Measurements from ENCODE around the gene CTDSPL.
"Not testable (repeated sequence)": the region's sequence is repeated elsewhere in the genome, so short reads cannot be mapped to it uniquely, and the experiment has no call there.

The CTDSPL gene

GRCh38 chr3:38030126-38031021 is 168.7 kb downstream of the CTDSPL start:
- Histone ChIP-seq H3K4me3 (ENCODE audit: low read depth in 1 of 2, low read length in 2 of 2) (peak overlapping the region; percentile 56 to 57), H3K9me3 (ENCODE audit: control insufficient read depth in 1 of 2, low read length in 2 of 2) (no peaks in the 10 kb centered on the region), H3K4me1 (ENCODE audit: control insufficient read depth in 1 of 2, insufficient read depth in 2 of 2, low read length in 2 of 2) (peaks cover 15 to 17% of the 10 kb centered on the region in 2 donors), H3K27ac (ENCODE audit: low read depth, low read length) (peak overlapping the region; percentile 39), H3K36me3 (ENCODE audit: control insufficient read depth in 1 of 2, insufficient read depth in 2 of 2, low read length in 2 of 2) (no peaks in the 10 kb centered on the region), H3K9ac (ENCODE audit: low read depth in 1 of 2, low read length in 2 of 2) (peak overlapping the region; percentile 35 to 61), H3K27me3 (ENCODE audit: control insufficient read depth in 1 of 2, insufficient read depth in 2 of 2, low read length in 2 of 2) (peaks cover 7 to 17% of the 10 kb centered on the region in 2 donors)

- Histone ChIP-seq H3K27ac (ENCODE audit: low read depth, low read length) (no peak overlapping the region), H3K36me3 (ENCODE audit: control insufficient read depth in 1 of 2, insufficient read depth in 2 of 2, low read length in 2 of 2) (no peaks in the 10 kb centered on the region), H3K9ac (ENCODE audit: low read depth in 1 of 2, low read length in 2 of 2) (no peak overlapping the region), H3K9me3 (ENCODE audit: control insufficient read depth in 1 of 2, low read length in 2 of 2) (no peaks in the 10 kb centered on the region), H3K4me1 (ENCODE audit: control insufficient read depth in 1 of 2, insufficient read depth in 2 of 2, low read length in 2 of 2) (peaks cover 9 to 12% of the 10 kb centered on the region in 2 donors), H3K27me3 (ENCODE audit: control insufficient read depth in 1 of 2, insufficient read depth in 2 of 2, low read length in 2 of 2) (peaks cover 7 to 17% of the 10 kb centered on the region in 2 donors), H3K4me3 (ENCODE audit: low read depth in 1 of 2, low read length in 2 of 2) (no peak overlapping the region)
These were observed 169.6 kb downstream of the CTDSPL start for GRCh38 chr3:38031022-38031994.

DNA sequence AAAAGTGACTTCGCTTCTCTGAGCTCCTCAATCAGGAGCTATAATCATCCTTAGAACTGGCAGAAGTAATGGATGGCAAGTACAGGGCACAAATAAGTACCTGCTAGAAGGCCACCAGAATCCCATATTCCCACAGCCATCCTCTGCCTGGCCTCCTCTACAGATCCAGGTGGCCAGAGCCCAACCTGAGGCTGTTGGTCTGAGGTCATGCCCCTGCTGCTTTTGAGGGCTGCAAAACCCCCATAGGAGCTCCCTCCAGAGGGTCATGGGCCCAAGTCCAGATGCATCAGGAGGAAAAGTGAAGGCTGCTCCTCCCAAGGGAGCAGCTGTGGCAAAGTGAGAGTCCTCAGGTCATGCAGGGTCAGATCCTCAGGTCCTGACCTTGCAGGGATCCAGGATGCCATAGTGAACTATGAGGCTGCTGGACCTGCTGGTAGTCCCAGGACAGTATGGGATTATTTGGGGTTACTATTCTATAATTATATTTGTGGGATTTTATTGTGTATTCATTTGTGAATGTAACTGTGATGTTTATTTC is 170.7 kb downstream of the CTDSPL start:
- H3K27me3 ChIP-seq (ENCODE audit: control insufficient read depth in 1 of 2, insufficient read depth in 2 of 2, low read length in 2 of 2), result peaks cover 7 to 17% of the 10 kb centered on the region in 2 donors
- no peak overlapping the region for H3K4me3 ChIP-seq (ENCODE audit: low read depth in 1 of 2, low read length in 2 of 2)
- no peaks in the 10 kb centered on the region for H3K36me3 ChIP-seq (ENCODE audit: control insufficient read depth in 1 of 2, insufficient read depth in 2 of 2, low read length in 2 of 2)
- H3K9me3 ChIP-seq (ENCODE audit: control insufficient read depth in 1 of 2, low read length in 2 of 2), result no peaks in the 10 kb centered on the region
- peaks cover 9 to 12% of the 10 kb centered on the region in 2 donors for H3K4me1 ChIP-seq (ENCODE audit: control insufficient read depth in 1 of 2, insufficient read depth in 2 of 2, low read length in 2 of 2)
- H3K9ac ChIP-seq (ENCODE audit: low read depth in 1 of 2, low read length in 2 of 2), result no peak overlapping the region
- no peak overlapping the region for H3K27ac ChIP-seq (ENCODE audit: low read depth, low read length)

DNA sequence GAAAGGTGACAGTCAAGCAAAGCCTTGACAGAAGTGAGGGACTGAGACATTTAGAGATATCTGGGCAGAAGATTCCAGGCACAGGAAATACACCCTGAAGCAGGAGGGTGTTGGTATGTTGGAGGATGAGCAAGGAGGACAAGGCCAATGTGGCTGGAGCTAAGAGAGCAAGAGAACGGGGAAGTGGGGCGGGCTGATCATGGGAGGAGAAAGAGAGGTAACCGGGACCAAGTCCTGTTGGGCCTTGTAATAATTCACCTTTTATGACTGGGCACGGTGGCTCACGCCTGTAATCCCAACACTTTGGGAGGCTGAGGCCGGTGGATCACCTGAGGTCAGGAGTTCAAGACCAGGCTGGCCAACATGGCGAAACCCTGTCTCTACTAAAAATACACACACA is 171.9 kb downstream of the CTDSPL start:
- H3K4me1 ChIP-seq (ENCODE audit: control insufficient read depth in 1 of 2, insufficient read depth in 2 of 2, low read length in 2 of 2), result peaks cover 9 to 12% of the 10 kb centered on the region in 2 donors
- not testable (repeated sequence) for H3K9me3 ChIP-seq (ENCODE audit: control insufficient read depth in 1 of 2, low read length in 2 of 2); H3K36me3 ChIP-seq (ENCODE audit: control insufficient read depth in 1 of 2, insufficient read depth in 2 of 2, low read length in 2 of 2); H3K9ac ChIP-seq (ENCODE audit: low read depth in 1 of 2, low read length in 2 of 2); H3K4me3 ChIP-seq (ENCODE audit: low read depth in 1 of 2, low read length in 2 of 2); H3K27me3 ChIP-seq (ENCODE audit: control insufficient read depth in 1 of 2, insufficient read depth in 2 of 2, low read length in 2 of 2); H3K27ac ChIP-seq (ENCODE audit: low read depth, low read length)
